ENCODE measurements around the gene SNRNP70.

SNRNP70 gene

DNA sequence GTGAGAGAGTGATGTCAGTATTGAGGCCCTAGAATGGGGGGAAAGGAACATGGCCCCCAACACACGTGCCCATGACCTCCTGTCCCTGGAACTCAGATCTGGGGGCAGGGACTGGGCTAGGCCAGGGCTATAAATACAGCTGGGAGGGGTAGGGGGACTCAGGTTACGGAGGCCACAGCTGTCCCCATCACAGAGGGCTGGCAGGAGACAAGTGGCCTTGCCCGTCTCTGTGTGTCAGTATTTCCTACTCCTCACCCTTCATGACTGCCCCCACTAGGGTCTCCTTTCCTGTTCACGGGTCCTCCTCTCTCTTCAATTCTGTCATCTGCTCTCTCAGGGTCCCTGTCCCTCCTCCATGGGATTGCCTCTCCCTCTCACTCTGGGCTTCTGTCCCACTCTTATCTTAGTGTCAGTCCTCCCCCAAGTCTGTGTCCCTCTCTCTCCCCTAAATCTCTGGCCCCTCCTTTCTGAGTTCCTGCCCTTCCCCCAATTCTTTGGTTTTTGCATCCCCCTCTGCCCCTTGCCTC, 70.6 kb downstream of the SNRNP70 start:
- Mint-ChIP-seq H3K36me3 (ENCODE audit: low read depth) (peaks cover 14% of the 10 kb centered on the region), H3K27me3 (ENCODE audit: low read depth, poor library complexity) (peaks cover 30% of the 10 kb centered on the region), H3K9me3 (peaks cover 20% of the 10 kb centered on the region), H3K27ac (peak overlapping the region; percentile 97), H3K4me1 (peaks cover 79% of the 10 kb centered on the region), H3K4me3 (peak overlapping the region; percentile 75)
- peak; percentile 47 for DNase-seq
- TF ChIP-seq, protein P1, sequence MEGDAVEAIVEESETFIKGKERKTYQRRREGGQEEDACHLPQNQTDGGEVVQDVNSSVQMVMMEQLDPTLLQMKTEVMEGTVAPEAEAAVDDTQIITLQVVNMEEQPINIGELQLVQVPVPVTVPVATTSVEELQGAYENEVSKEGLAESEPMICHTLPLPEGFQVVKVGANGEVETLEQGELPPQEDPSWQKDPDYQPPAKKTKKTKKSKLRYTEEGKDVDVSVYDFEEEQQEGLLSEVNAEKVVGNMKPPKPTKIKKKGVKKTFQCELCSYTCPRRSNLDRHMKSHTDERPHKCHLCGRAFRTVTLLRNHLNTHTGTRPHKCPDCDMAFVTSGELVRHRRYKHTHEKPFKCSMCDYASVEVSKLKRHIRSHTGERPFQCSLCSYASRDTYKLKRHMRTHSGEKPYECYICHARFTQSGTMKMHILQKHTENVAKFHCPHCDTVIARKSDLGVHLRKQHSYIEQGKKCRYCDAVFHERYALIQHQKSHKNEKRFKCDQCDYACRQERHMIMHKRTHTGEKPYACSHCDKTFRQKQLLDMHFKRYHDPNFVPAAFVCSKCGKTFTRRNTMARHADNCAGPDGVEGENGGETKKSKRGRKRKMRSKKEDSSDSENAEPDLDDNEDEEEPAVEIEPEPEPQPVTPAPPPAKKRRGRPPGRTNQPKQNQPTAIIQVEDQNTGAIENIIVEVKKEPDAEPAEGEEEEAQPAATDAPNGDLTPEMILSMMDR (IDR thresholded peaks at IDR 0.05): no peak

DNA sequence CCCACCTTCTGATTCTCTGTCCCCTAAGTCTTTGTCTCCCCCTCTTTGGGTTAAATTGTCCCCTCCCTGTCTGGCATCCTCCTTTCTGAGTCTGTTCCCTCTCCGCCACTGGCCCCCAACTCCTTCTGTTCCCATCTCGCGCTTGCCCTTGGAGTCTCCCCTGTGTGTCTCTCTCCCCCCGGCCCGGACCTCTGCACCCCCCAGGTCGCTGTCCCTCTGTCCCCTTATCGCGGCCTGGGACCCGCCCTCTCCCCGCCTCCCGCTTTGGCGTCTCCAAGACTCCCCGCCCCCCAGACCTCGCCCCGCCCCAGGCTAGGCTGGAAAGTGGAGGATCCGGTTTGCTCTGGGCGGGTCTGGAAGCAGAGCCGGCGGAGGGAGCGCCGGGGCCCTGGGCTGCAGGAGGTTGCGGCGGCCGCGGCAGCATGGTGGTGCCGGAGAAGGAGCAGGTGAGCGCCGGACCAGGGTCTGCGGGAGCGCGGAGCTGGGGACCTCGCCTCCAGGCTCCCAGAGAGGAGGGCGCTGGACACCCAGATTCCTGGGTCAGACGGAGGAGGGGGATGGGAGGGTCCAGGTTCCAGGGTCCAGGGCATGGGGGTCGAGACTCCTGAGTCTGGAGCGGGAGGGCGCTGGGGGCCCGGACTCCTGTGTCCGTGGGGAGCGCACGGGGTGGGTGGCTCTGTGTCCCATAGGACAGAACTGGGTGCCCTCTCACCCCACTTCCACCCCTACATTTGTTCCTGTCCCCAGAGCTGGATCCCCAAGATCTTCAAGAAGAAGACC, 72.4 kb downstream of the SNRNP70 start, which contains the start of gene TRPM4:
Gene TRPM4 (plus strand): TSS at position 348 of the 780 bp plus-strand sequence. CDS start 75 bp downstream, at position 423.
- Mint-ChIP-seq H3K27me3 (ENCODE audit: low read depth, poor library complexity) (peaks cover 18% of the 10 kb centered on the region), H3K4me3 (peak within 1 kb of the TSS; percentile 87), H3K27ac (no peak within 1 kb of the TSS), H3K9me3 (peaks cover 16% of the 10 kb centered on the region), H3K4me1 (peaks cover 76% of the 10 kb centered on the region), H3K36me3 (ENCODE audit: low read depth) (peaks cover 17% of the 10 kb centered on the region)
- peak; percentile 97 for DNase-seq
- TF ChIP-seq, protein P1 (IDR thresholded peaks at IDR 0.05): no peak
